ENCODE results near the gene ANO5. TPM values are rescaled to one million over a fixed set of nuclear protein-coding genes. Genes with fewer than 3 reads are reported as not detected.

Gene ANO5
- polyA plus RNA-seq, 1 donor (not counting 4 experiments of a cell fraction or from before 2014, with no cell fraction given): not detected

- no peak for TF ChIP-seq CTCF (optimal IDR thresholded peaks at IDR 0.05 in 1 of 3, IDR thresholded peaks at IDR 0.05 in 1 of 3, conservative IDR thresholded peaks at IDR 0.05 in 1 of 3; ENCODE audit: extremely low read depth in 1 of 3, insufficient read depth in 2 of 3, low read length in 3 of 3)
- no peak for TF ChIP-seq EZH2 (IDR thresholded peaks at IDR 0.05; ENCODE audit: low read length)
- Histone ChIP-seq H3K36me3 (ENCODE audit: control insufficient read depth in 2 of 2, extremely low read depth in 1 of 2, insufficient read depth in 2 of 2, low read length in 2 of 2) (no peaks in the 10 kb centered on the region), H3K9ac (ENCODE audit: control insufficient read depth, extremely low read depth, insufficient read depth, low read length) (no peak overlapping the region), H3K4me1 (ENCODE audit: control insufficient read depth, extremely low read depth, insufficient read depth, low read length) (no peaks in the 10 kb centered on the region), H4K20me1 (ENCODE audit: control insufficient read depth, extremely low read depth, insufficient read depth, low read length) (no peaks in the 10 kb centered on the region), H2AFZ (ENCODE audit: control insufficient read depth, low read length) (no peak overlapping the region), H3K27me3 (ENCODE audit: control insufficient read depth, extremely low read depth, insufficient read depth, low read length) (no peaks in the 10 kb centered on the region), H3K9me1 (ENCODE audit: control insufficient read depth, extremely low read depth, insufficient read depth, low read length) (no peaks in the 10 kb centered on the region), H3K4me2 (ENCODE audit: control insufficient read depth, extremely low read depth, insufficient read depth, low read depth, low read length) (no peak overlapping the region), H3K9me3 (ENCODE audit: control insufficient read depth, low read depth, low read length) (no peaks in the 10 kb centered on the region), H3K79me2 (ENCODE audit: control insufficient read depth, insufficient read depth, low read length) (no peaks in the 10 kb centered on the region), H3K4me3 (ENCODE audit: control insufficient read depth in 2 of 3, extremely low read depth in 1 of 3, insufficient read depth in 2 of 3, low read depth in 1 of 3, low read length in 3 of 3) (no peak overlapping the region), H3K27ac (ENCODE audit: control insufficient read depth, insufficient read depth, low read length) (no peak overlapping the region)
- dilution Hi-C loops (cut with MboI; ENCODE audit: extremely low pct_ligation_motif_present, low sequenced_read_pairs): no loop called here
- DNase-seq (ENCODE audit: low read depth, low spot score) (no peak), FAIRE-seq (no peak)
Measured at GRCh38 chr11:22180131-22180530, 12.8 kb upstream of the ANO5 start.

GRCh38 chr11:22189660-22190059 lies 3.2 kb upstream of the ANO5 start:
- no peak overlapping the region for H3K4me3 ChIP-seq (ENCODE audit: control insufficient read depth in 2 of 3, extremely low read depth in 1 of 3, insufficient read depth in 2 of 3, low read depth in 1 of 3, low read length in 3 of 3)

More at GRCh38 chr11:22189660-22190059, 3.2 kb upstream of the ANO5 start:
- dilution Hi-C loops (cut with MboI; ENCODE audit: extremely low pct_ligation_motif_present, low sequenced_read_pairs): no loop called here
- Histone ChIP-seq H3K36me3 (ENCODE audit: control insufficient read depth in 2 of 2, extremely low read depth in 1 of 2, insufficient read depth in 2 of 2, low read length in 2 of 2) (no peaks in the 10 kb centered on the region), H3K79me2 (ENCODE audit: control insufficient read depth, insufficient read depth, low read length) (no peaks in the 10 kb centered on the region), H4K20me1 (ENCODE audit: control insufficient read depth, extremely low read depth, insufficient read depth, low read length) (no peaks in the 10 kb centered on the region), H3K4me1 (ENCODE audit: control insufficient read depth, extremely low read depth, insufficient read depth, low read length) (no peaks in the 10 kb centered on the region), H3K9me1 (ENCODE audit: control insufficient read depth, extremely low read depth, insufficient read depth, low read length) (no peaks in the 10 kb centered on the region), H3K9ac (ENCODE audit: control insufficient read depth, extremely low read depth, insufficient read depth, low read length) (no peak overlapping the region), H3K27me3 (ENCODE audit: control insufficient read depth, extremely low read depth, insufficient read depth, low read length) (peaks cover 19% of the 10 kb centered on the region), H2AFZ (ENCODE audit: control insufficient read depth, low read length) (no peak overlapping the region), H3K9me3 (ENCODE audit: control insufficient read depth, low read depth, low read length) (no peaks in the 10 kb centered on the region), H3K27ac (ENCODE audit: control insufficient read depth, insufficient read depth, low read length) (no peak overlapping the region), H3K4me2 (ENCODE audit: control insufficient read depth, extremely low read depth, insufficient read depth, low read depth, low read length) (no peak overlapping the region)
- no peak for TF ChIP-seq EZH2 (IDR thresholded peaks at IDR 0.05; ENCODE audit: low read length)
- TF ChIP-seq CTCF (optimal IDR thresholded peaks at IDR 0.05 in 1 of 3, IDR thresholded peaks at IDR 0.05 in 1 of 3, conservative IDR thresholded peaks at IDR 0.05 in 1 of 3; ENCODE audit: extremely low read depth in 1 of 3, insufficient read depth in 2 of 3, low read length in 3 of 3): no peak
- DNase-seq (ENCODE audit: low read depth, low spot score) (no peak), FAIRE-seq (no peak)
